ENCODE results near the gene RIPK4.
"Not testable (repeated sequence)": the region's sequence is repeated elsewhere in the genome, so short reads cannot be mapped to it uniquely, and the experiment has no call there.

RIPK4 gene

GRCh38 chr21:41709166-41709565 lies 57.7 kb downstream of the RIPK4 start:
- in situ Hi-C loops (cut with MboI; ENCODE audit: low pct_unique_long_range_greater_than_20kb, low sequenced_read_pairs), result no loop called here
- no peak for DNase-seq

- in situ Hi-C loops (cut with MboI; ENCODE audit: low pct_unique_long_range_greater_than_20kb, low sequenced_read_pairs), result no loop called here
- DNase-seq, result no peak
These were observed 58.9 kb downstream of the RIPK4 start for GRCh38 chr21:41707960-41708330.

- in situ Hi-C loops (cut with MboI; ENCODE audit: low pct_unique_long_range_greater_than_20kb, low sequenced_read_pairs), result no loop called here
- no peak for DNase-seq
These were observed 59.5 kb downstream of the RIPK4 start for GRCh38 chr21:41707231-41707959.

GRCh38 chr21:41706678-41707077 lies 60.2 kb downstream of the RIPK4 start:
- no peak for DNase-seq
- in situ Hi-C loops (cut with MboI; ENCODE audit: low pct_unique_long_range_greater_than_20kb, low sequenced_read_pairs), result no loop called here

GRCh38 chr21:41706263-41706639 lies 60.6 kb downstream of the RIPK4 start:
- DNase-seq, result no peak
- in situ Hi-C loops (cut with MboI; ENCODE audit: low pct_unique_long_range_greater_than_20kb, low sequenced_read_pairs), result no loop called here

GRCh38 chr21:41705546-41706262 lies 61.1 kb downstream of the RIPK4 start:
- in situ Hi-C loops (cut with MboI; ENCODE audit: low pct_unique_long_range_greater_than_20kb, low sequenced_read_pairs), result no loop called here
- DNase-seq, result no peak

GRCh38 chr21:41703857-41704501 lies 62.9 kb downstream of the RIPK4 start:
- in situ Hi-C loops (cut with MboI; ENCODE audit: low pct_unique_long_range_greater_than_20kb, low sequenced_read_pairs), result no loop called here
- DNase-seq, result no peak

GRCh38 chr21:41701749-41702148 lies 65.1 kb downstream of the RIPK4 start:
- no peak for DNase-seq
- in situ Hi-C loops (cut with MboI; ENCODE audit: low pct_unique_long_range_greater_than_20kb, low sequenced_read_pairs), result no loop called here

GRCh38 chr21:41699311-41699710 lies 67.5 kb downstream of the RIPK4 start:
- DNase-seq, result no peak
- in situ Hi-C loops (cut with MboI; ENCODE audit: low pct_unique_long_range_greater_than_20kb, low sequenced_read_pairs), result no loop called here

GRCh38 chr21:41698071-41698470 lies 68.8 kb downstream of the RIPK4 start:
- DNase-seq, result no peak

GRCh38 chr21:41695513-41695912 lies 71.3 kb downstream of the RIPK4 start:
- no peak for DNase-seq
- in situ Hi-C loops (cut with MboI; ENCODE audit: low pct_unique_long_range_greater_than_20kb, low sequenced_read_pairs), result no loop called here

More at GRCh38 chr21:41698071-41698470, 68.8 kb downstream of the RIPK4 start:
- in situ Hi-C loops (cut with MboI; ENCODE audit: low pct_unique_long_range_greater_than_20kb, low sequenced_read_pairs), result no loop called here

GRCh38 chr21:41694042-41694441 lies 72.8 kb downstream of the RIPK4 start:
- DNase-seq; in situ Hi-C loops (cut with MboI; ENCODE audit: low pct_unique_long_range_greater_than_20kb, low sequenced_read_pairs): not testable (repeated sequence)

GRCh38 chr21:41692185-41692565 lies 74.7 kb downstream of the RIPK4 start:
- no peak for DNase-seq
- in situ Hi-C loops (cut with MboI; ENCODE audit: low pct_unique_long_range_greater_than_20kb, low sequenced_read_pairs), result no loop called here

GRCh38 chr21:41691205-41692184 lies 75.4 kb downstream of the RIPK4 start:
- in situ Hi-C loops (cut with MboI; ENCODE audit: low pct_unique_long_range_greater_than_20kb, low sequenced_read_pairs), result no loop called here

More at GRCh38 chr21:41691205-41692184, 75.4 kb downstream of the RIPK4 start:
- DNase-seq, result no peak
